HG03558 (cell line): Measurements from ENCODE around the gene CCDC70.

Source experiments
- ATAC-seq: cut with Tn5 transposase; IDR thresholded peaks from one replicate; pipeline ENCODE4 v1.9.1; 2021; ENCODE audit warnings: moderate number of reproducible peaks; ENCODE audit not compliant: unreplicated experiment; ENCODE audit errors: extremely low read depth

Gene CCDC70

DNA sequence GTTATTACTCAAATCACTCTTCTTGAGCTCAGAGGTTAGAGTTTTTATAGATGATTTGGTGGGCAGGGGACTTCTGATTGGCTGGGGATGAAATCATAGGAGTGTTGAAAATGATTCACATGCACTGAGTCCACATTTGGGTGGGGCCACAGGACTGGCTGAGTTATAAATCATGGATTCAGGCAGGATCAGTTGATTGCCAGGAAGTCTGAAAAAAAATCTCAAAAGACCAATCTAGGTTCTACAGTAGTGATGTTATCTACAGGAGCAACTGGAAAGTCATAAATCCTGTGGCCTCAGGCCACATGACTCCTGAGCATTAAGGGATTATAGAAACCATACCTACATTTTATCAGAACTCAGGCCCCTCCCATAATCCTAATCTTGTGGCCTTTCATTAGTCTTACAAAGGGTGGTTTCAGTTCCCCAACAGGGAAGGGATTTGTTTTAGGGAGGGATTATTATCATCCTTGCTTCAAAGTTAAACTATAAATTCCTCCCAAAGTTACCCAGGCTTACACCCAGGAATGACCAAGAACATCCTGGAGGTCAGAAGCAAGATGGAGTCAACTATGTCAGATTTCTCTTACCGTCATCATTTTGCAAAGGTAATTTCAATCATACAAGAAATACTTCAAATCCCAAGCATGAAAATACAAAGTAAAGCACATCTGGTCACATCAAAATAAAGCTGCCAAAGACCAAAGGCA lies 5.6 kb upstream of the CCDC70 start:
- ATAC-seq: no peak

DNA sequence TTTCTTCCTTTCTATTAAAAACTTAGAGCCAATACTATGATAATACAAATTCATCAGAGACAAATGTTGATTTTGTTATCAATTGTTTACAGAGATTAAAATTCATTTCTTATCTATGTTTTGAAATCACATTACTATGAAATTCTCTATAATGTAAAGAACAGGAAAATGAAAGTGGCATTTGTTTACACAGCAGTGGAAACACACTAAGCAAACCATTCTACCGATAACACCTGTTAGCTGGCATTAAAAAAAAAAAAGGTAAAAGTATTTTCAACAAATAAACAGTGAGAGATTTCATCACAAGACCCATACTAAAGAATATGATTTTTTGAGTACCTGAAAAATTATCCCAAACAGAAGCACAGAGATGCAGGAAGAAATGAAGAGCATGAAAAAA lies 4.8 kb upstream of the CCDC70 start:
- ATAC-seq: no peak

DNA sequence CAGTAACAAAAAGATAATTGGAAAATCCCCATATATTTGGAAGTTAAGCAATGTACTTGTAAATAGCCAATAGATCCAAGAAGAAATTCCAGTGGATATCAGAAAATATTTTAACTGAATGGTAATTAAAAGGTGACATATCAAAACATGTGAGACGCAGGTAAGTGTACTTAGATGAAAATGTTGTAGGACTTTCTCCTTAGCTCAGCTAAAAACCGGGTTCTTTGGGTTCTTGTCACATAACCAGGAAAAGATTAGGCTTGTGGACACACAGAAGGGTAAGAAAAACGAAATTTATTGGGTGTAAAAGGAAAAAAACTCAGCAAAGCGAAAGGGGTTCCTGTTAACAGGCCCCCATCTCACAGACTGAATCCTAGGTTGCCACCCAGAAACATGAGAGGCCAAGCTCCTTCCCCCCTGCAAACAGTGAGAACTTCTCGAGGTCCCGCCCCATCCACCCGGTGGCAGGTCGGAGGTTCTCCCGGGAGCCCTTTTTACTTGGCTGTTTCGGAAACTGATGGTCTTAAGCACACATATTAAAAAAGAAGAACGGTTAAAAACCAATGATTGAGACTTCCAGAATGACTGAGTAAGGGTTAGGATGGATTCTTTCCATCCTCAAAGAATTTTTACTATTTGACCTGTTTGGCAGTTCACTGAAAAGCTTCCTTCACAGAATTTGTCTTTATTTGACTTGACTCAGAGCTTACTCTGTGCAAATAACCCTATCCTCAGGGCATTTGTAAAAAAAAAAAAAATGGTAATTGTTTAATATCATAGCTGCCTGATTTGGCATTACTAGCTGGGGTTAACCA lies 3.1 kb upstream of the CCDC70 start:
- no peak for ATAC-seq

DNA sequence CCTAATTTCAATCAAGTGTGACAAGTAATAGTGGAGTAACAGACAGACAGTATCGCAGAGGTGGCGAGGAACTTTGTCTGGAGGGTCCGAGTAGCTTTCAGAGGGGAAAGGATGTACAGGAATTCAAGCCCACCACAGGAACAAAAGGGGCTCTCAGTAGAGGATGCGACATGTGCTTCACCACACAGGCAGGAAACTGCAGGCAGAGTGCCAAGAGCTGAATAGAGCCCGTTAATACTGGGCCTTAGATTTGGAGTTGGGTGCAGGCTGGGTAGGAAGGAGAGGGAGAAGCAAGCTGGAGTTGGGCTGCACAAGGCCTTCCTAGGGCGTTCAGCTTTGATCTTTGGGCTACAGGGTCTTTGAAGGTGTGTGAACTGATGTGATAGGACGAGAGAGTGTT lies 1.2 kb downstream of the CCDC70 start:
- no peak for ATAC-seq

DNA sequence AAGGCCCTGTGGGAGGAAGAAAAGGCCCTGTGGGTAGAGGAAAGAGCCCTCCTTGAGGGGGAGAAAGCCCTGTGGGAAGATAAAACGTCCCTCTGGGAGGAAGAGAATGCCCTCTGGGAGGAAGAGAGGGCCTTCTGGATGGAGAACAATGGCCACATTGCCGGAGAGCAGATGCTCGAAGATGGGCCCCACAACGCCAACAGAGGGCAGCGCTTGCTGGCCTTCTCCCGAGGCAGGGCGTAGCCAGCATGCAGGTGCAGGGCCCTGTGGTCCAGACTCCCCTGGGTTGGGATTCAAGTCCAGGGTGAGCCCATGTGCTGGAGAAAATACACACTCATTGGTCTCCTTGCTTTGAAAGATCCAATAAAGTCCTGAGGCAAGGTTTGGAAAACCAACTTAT lies 4.1 kb downstream of the CCDC70 start:
- ATAC-seq: no peak

DNA sequence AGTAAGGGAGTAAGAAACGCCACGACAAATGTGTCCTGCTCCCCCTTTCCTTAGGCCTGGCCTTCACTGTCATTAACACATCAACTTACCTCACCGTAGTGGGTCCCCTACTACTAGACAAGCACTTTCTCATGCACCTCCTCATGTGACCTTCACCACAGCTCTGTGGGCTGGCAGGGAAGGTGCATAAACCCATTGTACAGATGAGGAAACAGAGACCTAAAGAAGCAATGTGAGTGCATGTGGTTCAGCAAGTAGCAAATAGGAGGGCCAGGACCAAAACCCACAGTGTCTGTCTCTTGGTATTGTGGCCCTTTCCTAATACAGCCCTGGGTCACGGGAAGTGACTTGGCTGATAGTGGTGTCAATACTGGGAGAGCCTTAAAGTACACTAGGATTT lies 5.3 kb downstream of the CCDC70 start:
- ATAC-seq: no peak

DNA sequence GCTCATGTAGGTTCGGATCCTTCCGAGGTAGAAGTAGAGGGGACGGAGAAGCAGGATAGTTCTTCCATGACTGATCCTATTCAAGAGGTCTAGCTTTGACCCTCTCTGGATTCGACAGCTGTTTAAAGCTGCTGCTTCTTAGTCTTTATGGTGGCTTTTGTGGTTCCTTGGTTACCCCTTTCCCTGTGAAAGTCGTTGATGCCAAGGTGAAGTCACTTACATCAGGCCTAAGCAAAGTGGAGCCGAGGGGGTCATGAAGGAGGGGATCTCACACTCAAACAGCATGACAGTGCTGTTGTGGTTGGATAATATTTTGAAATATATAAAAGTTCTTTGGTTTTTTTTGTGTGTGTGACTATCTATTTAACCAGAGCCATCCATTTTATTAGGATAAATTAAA lies 8.1 kb downstream of the CCDC70 start:
- no peak for ATAC-seq

DNA sequence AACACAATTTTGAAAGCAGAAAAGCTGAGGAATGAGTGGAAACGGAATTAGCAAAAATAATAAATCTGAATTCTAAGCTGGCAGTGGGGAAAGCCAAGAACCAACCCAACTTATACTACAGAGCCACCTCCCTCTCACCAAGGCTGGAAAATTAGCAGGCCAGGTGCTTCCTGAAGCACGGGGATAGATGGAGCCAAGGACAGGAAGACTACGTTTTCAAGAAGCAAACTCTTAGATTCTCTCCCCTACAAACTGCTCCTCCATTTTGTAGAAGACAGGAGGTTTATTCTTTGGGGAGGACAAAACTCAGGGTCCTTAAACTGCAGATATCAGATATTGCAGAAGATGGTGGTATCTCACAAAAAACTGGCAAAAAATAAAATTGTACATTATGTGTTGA lies 8.8 kb downstream of the CCDC70 start:
- no peak for ATAC-seq

DNA sequence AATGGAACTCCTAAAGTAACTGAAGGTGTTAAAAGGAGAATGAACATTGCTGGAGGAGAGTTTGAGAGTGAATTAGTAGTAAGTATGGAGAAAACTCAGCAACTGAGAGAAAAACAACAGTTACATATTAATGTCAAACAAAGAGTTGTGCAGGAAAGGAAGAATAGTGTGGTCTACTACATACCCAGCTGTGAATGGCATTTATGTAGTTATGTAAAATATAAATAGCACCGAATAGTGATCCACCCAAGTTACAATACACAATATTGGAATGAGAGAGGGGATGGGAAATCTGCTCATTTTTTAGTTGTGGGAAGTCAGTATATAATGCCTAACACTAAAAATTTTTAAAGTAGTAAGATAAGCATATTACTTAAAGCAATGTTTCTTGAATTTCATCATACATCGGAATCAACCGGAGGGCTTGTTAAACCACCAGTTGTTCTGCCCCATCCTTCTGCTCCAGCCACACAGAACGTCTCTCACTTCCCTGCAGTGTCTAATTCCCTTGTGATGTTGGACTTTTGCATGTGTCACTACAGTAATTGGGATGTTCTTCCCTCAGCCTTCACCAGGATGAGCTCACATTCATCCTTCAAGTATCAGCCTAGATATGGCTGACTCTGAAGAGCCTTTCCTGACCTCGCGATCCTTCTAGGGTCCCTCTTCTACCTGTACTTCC lies 11.5 kb downstream of the CCDC70 start:
- ATAC-seq: no peak

DNA sequence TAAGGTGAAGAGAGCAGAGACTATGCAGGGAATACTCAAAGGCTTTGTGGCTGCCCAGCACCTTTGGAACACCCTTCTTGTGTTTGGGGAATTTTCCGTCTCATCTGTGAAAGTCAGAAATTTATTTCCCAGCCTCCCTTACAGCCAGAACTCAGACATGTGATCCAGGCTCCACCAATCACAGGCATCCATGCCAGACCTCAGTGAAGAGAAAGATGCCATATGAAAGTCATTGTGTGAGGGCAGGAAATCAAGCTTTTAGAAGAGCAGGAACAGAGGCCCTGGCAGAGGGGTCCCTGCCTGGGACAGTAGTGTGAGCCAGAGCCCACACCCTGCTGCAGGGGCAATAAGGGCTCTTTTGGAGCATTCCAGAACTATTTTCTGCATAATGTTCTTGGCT lies 12.1 kb downstream of the CCDC70 start:
- no peak for ATAC-seq

DNA sequence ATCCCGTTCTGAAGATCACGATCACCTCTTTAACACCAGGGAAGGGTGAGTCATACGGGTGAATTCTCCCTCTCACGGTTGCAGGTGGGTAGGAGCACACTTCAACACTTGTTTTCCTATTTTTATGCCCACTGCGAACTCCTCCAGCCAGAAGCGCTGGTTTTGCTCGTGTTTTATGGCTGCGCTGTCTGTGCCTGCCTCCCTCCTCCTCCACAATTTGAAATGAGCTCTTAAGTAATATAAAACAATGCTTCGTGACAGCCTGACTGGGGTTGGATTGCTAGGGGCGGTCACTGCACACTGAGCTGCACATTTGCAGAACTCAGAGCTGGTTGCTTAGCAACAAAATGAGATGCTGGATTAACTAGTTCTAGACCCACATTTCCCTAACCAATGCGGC lies 12.9 kb downstream of the CCDC70 start:
- ATAC-seq: no peak

DNA sequence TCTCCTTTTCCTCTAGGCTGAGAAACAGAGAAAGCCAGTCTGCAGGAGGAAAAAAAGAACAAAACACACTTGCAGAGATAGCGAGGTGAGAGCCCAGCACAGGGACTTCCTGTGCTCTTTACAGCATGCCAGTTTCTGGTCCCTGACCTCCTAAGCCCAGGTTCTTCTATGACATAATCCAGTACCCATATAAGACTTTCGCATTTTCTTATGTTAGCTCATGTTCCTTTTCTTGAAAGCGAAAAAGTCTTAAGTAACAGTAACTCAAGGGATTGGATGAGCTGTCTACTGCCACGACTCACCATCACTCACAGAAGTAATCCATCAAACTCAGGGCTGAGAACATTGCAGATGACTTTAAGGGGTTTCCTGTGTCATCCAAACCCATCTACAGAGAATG lies 17.4 kb downstream of the CCDC70 start:
- ATAC-seq: no peak

DNA sequence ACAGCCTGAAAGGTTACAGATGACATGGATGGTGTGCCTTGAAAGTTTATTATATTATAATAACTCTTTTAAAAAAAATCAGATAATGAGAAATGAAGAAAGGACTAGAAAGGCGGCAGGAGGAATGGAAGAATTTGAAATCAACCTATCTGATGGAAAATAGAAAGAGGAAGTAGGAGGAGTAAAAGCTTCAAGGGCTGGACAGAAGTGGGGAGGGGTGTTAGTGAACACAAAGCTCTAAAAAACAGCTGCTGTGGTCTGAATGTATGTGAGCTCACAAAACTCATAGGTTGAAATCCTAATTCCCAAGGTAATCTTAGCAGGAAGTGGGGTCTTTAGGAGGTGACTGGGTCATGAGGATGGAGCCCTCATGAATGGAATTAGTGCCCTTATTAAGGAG lies 19.5 kb downstream of the CCDC70 start:
- ATAC-seq: no peak

DNA sequence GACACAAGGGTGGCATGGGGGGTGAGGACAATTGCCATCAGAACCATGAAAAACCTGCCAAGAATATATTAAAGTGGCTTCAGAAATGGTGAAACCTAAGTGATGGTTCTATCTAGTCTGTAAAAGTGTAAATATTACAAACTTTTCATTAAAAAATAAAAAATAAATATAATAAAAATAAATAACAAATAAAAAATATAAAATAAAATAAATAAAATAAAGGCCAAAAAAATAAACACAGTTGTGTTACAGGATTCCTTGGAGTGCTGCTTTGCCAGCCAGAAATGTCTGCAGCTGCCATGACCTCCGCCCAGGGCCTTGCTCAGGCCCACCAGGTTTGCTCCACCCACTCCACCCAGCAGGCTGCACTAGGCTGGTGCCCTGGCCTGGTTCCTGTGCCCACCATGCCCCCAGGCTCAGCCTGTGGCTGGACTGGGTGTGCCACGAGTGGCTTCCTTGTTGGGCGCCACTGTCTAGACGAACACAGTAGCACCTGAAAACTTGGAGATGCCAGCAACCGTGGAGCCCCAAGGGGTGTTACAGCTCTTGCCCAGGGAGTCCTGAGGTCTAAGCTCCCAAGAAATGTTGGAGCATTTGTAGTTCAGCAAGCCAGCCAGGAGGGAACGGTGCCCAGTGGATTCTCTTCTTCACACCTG lies 20.9 kb downstream of the CCDC70 start:
- ATAC-seq: no peak

DNA sequence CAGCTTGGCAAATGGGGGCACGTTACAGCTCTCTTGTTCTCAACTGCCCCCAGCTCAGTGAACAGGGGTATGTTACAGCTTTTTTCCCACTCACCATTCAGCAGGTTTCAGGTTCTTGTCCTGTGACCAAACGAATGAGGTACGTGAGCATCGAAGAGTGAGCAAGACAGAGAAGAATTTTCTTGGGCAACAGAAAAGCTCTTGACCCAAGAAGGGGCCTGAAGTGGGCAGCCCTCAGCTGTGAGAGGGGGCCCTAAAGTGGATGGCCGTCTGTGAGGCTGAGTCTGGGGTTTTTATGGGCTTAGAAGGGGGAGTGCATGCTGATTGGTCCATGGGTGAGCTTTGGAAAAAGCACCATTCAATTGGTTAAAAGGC lies 21.4 kb downstream of the CCDC70 start:
- ATAC-seq: no peak

DNA sequence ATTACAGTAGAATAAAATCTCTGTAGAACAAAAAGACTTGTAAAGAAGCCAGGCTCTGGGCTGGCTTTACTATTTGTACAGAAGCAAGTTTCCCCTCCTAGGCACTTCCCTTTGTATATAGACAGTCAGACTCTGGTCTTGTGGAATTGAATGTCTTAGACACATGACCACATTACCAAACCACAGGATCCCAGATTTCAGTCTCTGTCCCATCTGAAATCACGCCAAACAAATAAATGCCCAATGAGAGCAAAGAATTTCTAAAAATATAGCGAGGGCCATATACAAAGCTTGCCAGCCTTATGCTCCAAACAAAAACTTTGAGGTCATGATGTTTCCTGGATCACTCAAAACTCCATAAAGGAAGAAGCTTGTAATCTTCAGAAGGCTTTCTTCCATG lies 23.9 kb downstream of the CCDC70 start:
- ATAC-seq: no peak

DNA sequence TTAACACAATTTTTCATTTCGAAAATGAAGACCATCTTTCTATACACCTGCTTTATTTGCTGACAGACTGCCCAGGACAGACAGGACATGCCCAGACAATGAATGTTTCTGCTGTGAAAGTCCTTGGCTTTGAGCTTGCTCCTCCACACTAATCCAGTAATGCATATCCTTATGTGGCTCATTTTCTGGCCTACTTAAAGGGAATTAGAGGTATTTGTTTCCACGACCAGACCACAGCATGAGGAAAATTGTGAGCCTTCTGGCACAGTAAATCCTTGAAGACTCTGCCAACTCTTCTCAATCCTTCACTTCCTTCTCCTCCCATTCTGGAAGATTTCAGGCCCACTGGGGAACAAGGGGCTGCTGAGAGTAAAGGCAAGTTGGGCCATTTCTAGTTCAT lies 25.7 kb downstream of the CCDC70 start:
- ATAC-seq: no peak

DNA sequence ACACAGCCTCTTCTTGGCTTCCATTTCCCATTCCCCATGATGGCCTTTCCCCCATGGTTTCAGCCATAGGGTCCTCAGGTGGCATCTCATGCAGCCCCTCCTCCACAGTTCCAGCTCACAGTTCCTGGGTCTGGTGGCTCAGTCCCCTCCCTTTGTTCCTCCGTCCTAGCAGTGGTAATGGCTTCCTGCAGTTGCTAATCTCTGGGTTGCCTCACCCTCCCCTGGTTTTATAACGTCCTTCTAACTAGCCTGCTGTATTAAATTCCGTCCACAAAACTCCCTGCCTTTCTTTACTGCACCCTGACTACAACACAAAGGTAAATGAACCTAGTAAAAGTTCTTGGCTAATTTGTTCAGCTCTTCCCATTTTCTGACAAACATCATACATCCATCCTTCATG lies 30.9 kb downstream of the CCDC70 start:
- ATAC-seq: no peak

DNA sequence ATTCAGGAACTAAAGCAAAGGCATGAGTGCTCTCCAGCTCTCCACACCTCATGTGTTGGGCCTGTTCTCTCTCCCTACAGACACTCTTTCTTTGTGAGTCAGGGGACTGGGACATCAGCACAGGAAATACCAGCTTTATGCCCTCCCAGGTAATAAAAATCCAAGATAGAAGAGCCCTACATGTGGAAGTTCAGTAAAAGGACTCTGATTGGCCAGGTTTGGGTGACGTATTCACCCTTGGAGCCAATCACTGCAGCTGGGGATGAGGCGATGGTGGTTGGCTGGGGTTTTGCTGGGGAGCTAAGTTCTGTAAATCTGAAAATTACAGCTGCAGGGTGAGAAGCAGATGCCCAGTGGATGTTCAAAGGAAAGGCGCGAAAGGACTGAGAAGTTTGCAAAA lies 32.5 kb downstream of the CCDC70 start:
- no peak for ATAC-seq

DNA sequence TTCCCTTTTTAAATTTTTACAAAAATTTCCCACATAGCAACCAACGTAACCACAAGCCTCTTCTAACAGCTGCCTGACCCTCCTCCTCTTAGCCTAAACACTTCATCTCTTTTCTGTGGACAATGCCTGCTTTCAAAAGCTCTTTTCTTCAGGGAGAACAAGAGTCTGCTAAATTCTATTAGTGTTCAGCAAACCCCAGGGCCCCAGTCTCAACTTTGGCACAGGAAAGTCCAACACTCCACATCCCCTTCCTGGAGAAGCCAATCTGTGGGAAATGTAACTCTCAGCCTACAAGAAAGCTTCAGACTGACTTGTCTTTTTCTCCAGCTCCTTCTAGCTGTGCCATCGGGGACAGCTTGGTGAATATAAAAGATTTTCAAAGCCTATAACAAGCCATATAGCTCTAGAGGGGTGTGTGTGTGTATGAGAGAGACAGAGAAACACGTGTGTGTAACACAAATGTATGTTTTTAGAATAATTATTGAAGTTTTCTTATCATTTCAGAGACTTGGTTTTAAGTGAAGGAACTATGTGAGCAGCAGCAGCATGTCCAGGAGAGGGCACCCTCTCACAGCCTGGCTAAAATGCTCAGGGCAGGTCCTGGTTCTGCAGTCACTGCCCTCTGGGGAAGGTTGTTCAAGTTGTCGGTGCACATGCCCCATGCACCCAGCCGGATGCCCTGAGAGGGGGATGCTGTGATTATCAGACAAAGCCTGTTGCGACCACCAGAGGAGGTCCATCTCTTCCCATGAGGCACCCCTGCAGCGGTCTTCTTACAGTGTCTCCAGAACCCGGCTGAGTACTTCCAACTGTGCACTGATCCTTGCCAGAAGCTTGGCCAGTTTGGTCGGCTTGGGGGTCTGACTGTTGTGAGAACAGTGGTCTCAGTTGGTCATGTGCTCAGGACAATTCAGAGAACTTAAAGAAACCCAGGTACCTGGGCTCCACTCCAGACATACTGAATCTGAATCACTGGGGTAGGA lies 34.4 kb downstream of the CCDC70 start:
- no peak for ATAC-seq
